Stimulated activated naive CD8-positive, alpha-beta T cell treated with anti-CD3 and anti-CD28 coated beads, Interleukin-15, Interleukin-2, amounts not matched to agents 100 ng/mL and 50 ng/mL, for 24 hours (primary cell): ENCODE results near the gene NPHP4.

ENCODE experiments used
- H3K27ac Mint-ChIP-seq: one replicate; pipeline ENCODE4 v1.8.0; 2021; ENCODE audit warnings: mild to moderate bottlenecking, mixed read lengths
- H3K27me3 Mint-ChIP-seq: one replicate; pipeline ENCODE4 v1.8.0; 2021; ENCODE audit warnings: mixed read lengths
- H3K36me3 Mint-ChIP-seq: one replicate; pipeline ENCODE4 v1.8.0; 2021; ENCODE audit warnings: low read depth, mixed read lengths
- H3K4me1 Mint-ChIP-seq: one replicate; pipeline ENCODE4 v1.8.0; 2021; ENCODE audit warnings: low read depth, mixed read lengths
- H3K4me3 Mint-ChIP-seq: one replicate; pipeline ENCODE4 v1.8.0; 2021; ENCODE audit warnings: mild to moderate bottlenecking, mixed read lengths
- H3K9me3 Mint-ChIP-seq: one replicate; pipeline ENCODE4 v1.8.0; 2021; ENCODE audit warnings: mixed read lengths

Gene NPHP4

DNA sequence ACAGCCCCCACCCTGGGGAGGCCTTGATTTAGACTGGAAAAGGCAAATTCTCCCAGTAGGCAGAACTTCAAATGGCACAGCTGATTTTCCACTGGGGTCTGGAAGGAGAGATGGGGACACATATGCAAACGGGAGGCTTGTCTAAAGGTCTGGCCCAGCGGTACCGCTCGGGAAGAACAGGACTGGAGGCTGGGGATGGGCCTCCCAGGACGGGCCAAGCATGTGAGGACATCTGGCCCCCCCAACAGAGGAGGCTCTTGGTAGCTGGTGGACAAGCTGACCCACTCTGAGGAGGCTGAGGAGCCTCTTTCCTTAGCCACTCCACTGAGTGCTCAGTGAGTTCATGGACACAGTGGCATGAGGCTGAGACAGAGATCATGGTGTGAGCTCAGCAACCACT is 170.0 kb downstream of the NPHP4 start:
- Mint-ChIP-seq H3K27ac (no peak overlapping the region), H3K4me3 (no peak overlapping the region), H3K4me1 (no peaks in the 10 kb centered on the region), H3K27me3 (peaks cover 10% of the 10 kb centered on the region), H3K36me3 (no peaks in the 10 kb centered on the region), H3K9me3 (no peaks in the 10 kb centered on the region)

GRCh38 chr1:5821540-5822176 is 170.6 kb downstream of the NPHP4 start:
- Mint-ChIP-seq H3K27me3 (peaks cover 10% of the 10 kb centered on the region), H3K4me1 (no peaks in the 10 kb centered on the region), H3K36me3 (no peaks in the 10 kb centered on the region), H3K9me3 (no peaks in the 10 kb centered on the region), H3K27ac (no peak overlapping the region), H3K4me3 (no peak overlapping the region)

DNA sequence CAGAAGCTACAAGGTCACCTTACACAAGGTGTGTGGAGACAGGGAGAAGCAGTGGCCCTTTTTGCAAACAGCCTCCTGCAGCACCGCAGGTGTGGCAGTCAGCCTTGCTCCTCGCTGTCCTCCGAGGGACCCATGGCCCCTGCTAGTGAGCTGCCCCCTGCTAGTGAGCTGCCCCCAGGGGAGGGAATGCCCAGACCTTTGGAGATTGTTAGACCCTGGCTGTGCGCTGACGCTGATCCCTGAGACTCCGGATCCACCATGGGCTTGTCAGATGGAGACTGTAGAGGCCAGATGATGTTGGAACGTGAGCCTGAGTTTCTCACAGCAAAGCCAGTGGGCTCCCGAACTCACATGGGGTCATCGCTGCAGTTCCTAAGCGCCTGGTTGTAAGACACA is 172.2 kb downstream of the NPHP4 start:
- H3K27me3 Mint-ChIP-seq = peaks cover 18% of the 10 kb centered on the region
- H3K4me1 Mint-ChIP-seq = no peaks in the 10 kb centered on the region
- H3K9me3 Mint-ChIP-seq = no peaks in the 10 kb centered on the region
- no peaks in the 10 kb centered on the region for H3K36me3 Mint-ChIP-seq
- no peak overlapping the region for H3K4me3 Mint-ChIP-seq
- no peak overlapping the region for H3K27ac Mint-ChIP-seq

- no peak overlapping the region for H3K4me3 Mint-ChIP-seq
- H3K27me3 Mint-ChIP-seq = peaks cover 18% of the 10 kb centered on the region
- H3K27ac Mint-ChIP-seq = no peak overlapping the region
These were observed 172.7 kb downstream of the NPHP4 start for GRCh38 chr1:5819391-5820025.

GRCh38 chr1:5818755-5819154 is 173.5 kb downstream of the NPHP4 start:
- Mint-ChIP-seq H3K36me3 (no peaks in the 10 kb centered on the region), H3K4me3 (no peak overlapping the region), H3K9me3 (no peaks in the 10 kb centered on the region), H3K27ac (no peak overlapping the region), H3K27me3 (peaks cover 18% of the 10 kb centered on the region), H3K4me1 (no peaks in the 10 kb centered on the region)

More at GRCh38 chr1:5819391-5820025, 172.7 kb downstream of the NPHP4 start:
- H3K36me3 Mint-ChIP-seq = no peaks in the 10 kb centered on the region
- no peaks in the 10 kb centered on the region for H3K4me1 Mint-ChIP-seq
- H3K9me3 Mint-ChIP-seq = no peaks in the 10 kb centered on the region

- H3K9me3 Mint-ChIP-seq = no peaks in the 10 kb centered on the region
- no peak overlapping the region for H3K4me3 Mint-ChIP-seq
- peaks cover 14% of the 10 kb centered on the region for H3K27me3 Mint-ChIP-seq
- no peak overlapping the region for H3K27ac Mint-ChIP-seq
- no peaks in the 10 kb centered on the region for H3K4me1 Mint-ChIP-seq
- H3K36me3 Mint-ChIP-seq = no peaks in the 10 kb centered on the region
These were observed 176.5 kb downstream of the NPHP4 start for GRCh38 chr1:5815716-5816115.

DNA sequence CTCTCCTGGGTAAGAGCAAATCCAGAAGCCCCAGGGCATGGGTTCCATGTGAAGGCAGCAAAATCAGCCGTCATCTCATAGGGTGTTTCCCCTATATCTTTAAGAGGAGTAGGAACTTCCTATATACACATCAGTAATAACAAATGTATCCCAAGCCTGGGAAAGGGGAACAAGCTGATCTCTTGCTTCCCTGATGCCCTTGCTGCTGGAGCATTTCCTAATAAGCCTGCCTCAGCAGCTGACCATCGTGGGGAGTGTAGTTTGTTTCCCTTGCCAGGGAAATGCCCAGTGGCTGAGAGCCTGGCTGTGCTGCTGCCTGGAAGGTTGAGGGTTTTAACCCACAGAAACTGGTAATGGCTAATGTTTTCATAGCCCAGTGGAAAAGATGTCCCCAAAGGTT is 177.0 kb downstream of the NPHP4 start:
- H3K4me1 Mint-ChIP-seq = no peaks in the 10 kb centered on the region
- H3K27ac Mint-ChIP-seq = no peak overlapping the region
- H3K27me3 Mint-ChIP-seq = peaks cover 14% of the 10 kb centered on the region
- no peaks in the 10 kb centered on the region for H3K9me3 Mint-ChIP-seq
- H3K4me3 Mint-ChIP-seq = no peak overlapping the region
- no peaks in the 10 kb centered on the region for H3K36me3 Mint-ChIP-seq

DNA sequence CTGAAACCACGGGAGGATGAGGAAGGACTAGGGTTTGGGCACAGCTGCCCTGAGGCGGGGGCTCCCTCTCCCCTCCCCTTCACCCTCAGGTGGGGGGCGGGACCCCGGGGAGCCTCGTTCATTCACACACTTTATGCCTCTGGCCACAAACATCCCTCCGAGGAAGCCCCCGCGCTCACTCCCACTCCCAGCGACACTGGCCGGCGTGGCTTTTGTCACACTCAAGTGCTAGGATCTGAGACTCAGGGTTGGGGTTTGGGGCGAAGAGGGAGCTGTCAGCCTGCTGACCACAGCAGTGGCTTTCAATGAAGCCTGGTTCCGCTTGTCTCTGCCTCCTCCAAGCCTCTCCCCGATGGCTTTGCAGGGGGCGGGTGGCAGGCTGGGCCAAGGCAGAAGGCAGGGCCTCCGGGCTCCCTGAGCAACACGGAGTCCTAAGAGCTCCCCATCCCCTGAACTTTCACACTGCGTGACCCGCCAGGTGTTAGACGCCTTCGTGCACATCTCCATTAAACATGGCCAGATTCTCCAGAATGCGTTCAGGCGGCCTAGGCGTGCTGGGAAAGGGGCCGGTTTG is 178.1 kb downstream of the NPHP4 start:
- H3K27me3 Mint-ChIP-seq = peaks cover 14% of the 10 kb centered on the region
- no peak overlapping the region for H3K27ac Mint-ChIP-seq
- H3K4me1 Mint-ChIP-seq = no peaks in the 10 kb centered on the region
- no peaks in the 10 kb centered on the region for H3K9me3 Mint-ChIP-seq
- no peak overlapping the region for H3K4me3 Mint-ChIP-seq
- H3K36me3 Mint-ChIP-seq = no peaks in the 10 kb centered on the region

DNA sequence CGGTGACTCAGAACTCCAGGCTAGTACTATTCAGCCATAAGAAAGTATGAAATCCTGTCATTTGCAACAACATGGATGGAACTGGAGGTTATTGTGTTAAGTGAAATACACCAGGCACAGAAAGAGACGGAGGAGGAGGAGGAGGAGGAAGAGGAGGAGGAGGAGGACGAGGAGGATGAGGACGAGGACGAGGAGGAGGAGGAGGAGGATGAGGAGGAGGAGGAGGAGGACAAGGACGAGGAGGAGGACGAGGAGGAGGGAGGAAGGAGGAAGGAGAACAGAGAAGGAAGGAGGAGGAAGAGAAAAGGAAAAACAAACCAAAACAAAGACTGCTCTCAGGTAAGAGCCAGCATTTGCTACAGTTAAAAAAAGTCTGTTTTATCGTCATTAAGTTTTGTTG is 178.7 kb downstream of the NPHP4 start:
- no peaks in the 10 kb centered on the region for H3K4me1 Mint-ChIP-seq
- no peaks in the 10 kb centered on the region for H3K36me3 Mint-ChIP-seq
- H3K27me3 Mint-ChIP-seq = peaks cover 8% of the 10 kb centered on the region
- H3K4me3 Mint-ChIP-seq = no peak overlapping the region
- H3K9me3 Mint-ChIP-seq = no peaks in the 10 kb centered on the region
- no peak overlapping the region for H3K27ac Mint-ChIP-seq
